OCI-LY1 (cell line): Measurements from ENCODE around the gene TMPRSS11E.
"Not testable (repeated sequence)": the region's sequence is repeated elsewhere in the genome, so short reads cannot be mapped to it uniquely, and the experiment has no call there.

ENCODE experiments used
- H2AFZ ChIP-seq: fragments of 200-600 bp; sonication (generic), shearing (Covaris generic); 2 replicates; pipeline ENCODE4 v1.6.0; 2014; ENCODE audit warnings: antibody characterized with exemption, mild to moderate bottlenecking, low read length
- H3F3A ChIP-seq: fragments of 200-600 bp; sonication (generic), shearing (Covaris generic); 2 replicates; pipeline ENCODE4 v1.6.0; 2014; ENCODE audit warnings: mild to moderate bottlenecking, antibody characterized with exemption, low read length, moderate library complexity; ENCODE audit not compliant: insufficient read depth
- H3K27ac ChIP-seq: fragments of 200-600 bp; sonication (generic); 2 replicates; pipeline ENCODE4 v1.5.1; 2014; ENCODE audit warnings: low read length, mixed run types, mild to moderate bottlenecking, low read depth; ENCODE audit not compliant: poor library complexity, severe bottlenecking
- H3K27me3 ChIP-seq: fragments of 200-600 bp; sonication (generic); 2 replicates; pipeline ENCODE4 v1.6.0; 2014; ENCODE audit warnings: antibody characterized with exemption, mild to moderate bottlenecking, low read length, moderate library complexity; ENCODE audit not compliant: insufficient read depth
- H3K36me3 ChIP-seq: fragments of 200-600 bp; sonication (generic); 2 replicates; pipeline ENCODE4 v1.6.1; 2014; ENCODE audit warnings: mild to moderate bottlenecking, antibody characterized with exemption, low read length, moderate library complexity, mixed read lengths; ENCODE audit not compliant: insufficient read depth
- H3K4me1 ChIP-seq: fragments of 200-600 bp; sonication (generic); 2 replicates; pipeline ENCODE4 v1.5.1; 2014; ENCODE audit warnings: mild to moderate bottlenecking, low read length, moderate library complexity; ENCODE audit not compliant: insufficient read depth, severe bottlenecking
- H3K4me2 ChIP-seq: fragments of 200-600 bp; sonication (generic), shearing (Covaris generic); 2 replicates; pipeline ENCODE4 v1.6.1; 2014; ENCODE audit warnings: low read length
- H3K4me3 ChIP-seq: fragments of 200-600 bp; sonication (generic); 2 replicates; pipeline ENCODE4 v1.5.1; 2014; ENCODE audit warnings: low read length, low read depth, mild to moderate bottlenecking, mixed read lengths; ENCODE audit not compliant: poor library complexity, severe bottlenecking
- H3K79me2 ChIP-seq: fragments of 200-600 bp; shearing (Covaris generic); 2 replicates; pipeline ENCODE4 v1.6.1; 2016; ENCODE audit warnings: mixed run types, low read length, mixed read lengths; ENCODE audit not compliant: insufficient read depth
- H3K9ac ChIP-seq: fragments of 200-600 bp; sonication (generic), shearing (Covaris generic); 2 replicates; pipeline ENCODE4 v1.6.1; 2014; ENCODE audit warnings: mild to moderate bottlenecking, low read length, mixed read lengths
- H3K9me2 ChIP-seq: fragments of 200-600 bp; sonication (generic), shearing (Covaris generic); 2 replicates; pipeline ENCODE4 v1.6.1; 2014; ENCODE audit warnings: low read depth, mild to moderate bottlenecking, low read length, mixed read lengths
- H3K9me3 ChIP-seq: fragments of 200-600 bp; shearing (Covaris generic); 2 replicates; pipeline ENCODE4 v1.6.1; 2014; ENCODE audit warnings: low read length, mixed read lengths
- H4K20me1 ChIP-seq: fragments of 200-600 bp; sonication (generic), shearing (Covaris generic); 2 replicates; pipeline ENCODE4 v1.6.0; 2016; ENCODE audit warnings: mild to moderate bottlenecking, low read length; ENCODE audit not compliant: insufficient read depth
- EZH2 ChIP-seq: fragments of 200-600 bp; sonication (generic), shearing (Covaris generic); IDR thresholded peaks from 2 replicates; pipeline ENCODE4 v1.8.0; 2017; ENCODE audit warnings: borderline replicate concordance, mixed run types, mild to moderate bottlenecking, antibody characterized with exemption, low read length, moderate library complexity, mixed read lengths
- TF ChIP-seq, protein P1 (sequence below): fragments of 200-600 bp; sonication (generic), shearing (Covaris generic); IDR thresholded peaks from 2 replicates; pipeline ENCODE4 v1.5.1; 2017; ENCODE audit warnings: mild to moderate bottlenecking, antibody characterized with exemption, low read length, moderate library complexity, mixed read lengths

Gene TMPRSS11E

GRCh38 chr4:68536375-68536774, 89.1 kb downstream of the TMPRSS11E start:
- Histone ChIP-seq H3K4me3 (no peak overlapping the region), H3K9ac (no peak overlapping the region), H3K9me2 (no peaks in the 10 kb centered on the region), H3K27me3 (no peaks in the 10 kb centered on the region), H3K36me3 (no peaks in the 10 kb centered on the region), H3K27ac (no peak overlapping the region), H2AFZ (no peak overlapping the region), H3F3A (no peaks in the 10 kb centered on the region), H3K4me1 (no peaks in the 10 kb centered on the region), H4K20me1 (no peaks in the 10 kb centered on the region), H3K79me2 (no peaks in the 10 kb centered on the region), H3K9me3 (no peaks in the 10 kb centered on the region), H3K4me2 (no peak overlapping the region)
- no peak for TF ChIP-seq EZH2
- TF ChIP-seq, protein P1, sequence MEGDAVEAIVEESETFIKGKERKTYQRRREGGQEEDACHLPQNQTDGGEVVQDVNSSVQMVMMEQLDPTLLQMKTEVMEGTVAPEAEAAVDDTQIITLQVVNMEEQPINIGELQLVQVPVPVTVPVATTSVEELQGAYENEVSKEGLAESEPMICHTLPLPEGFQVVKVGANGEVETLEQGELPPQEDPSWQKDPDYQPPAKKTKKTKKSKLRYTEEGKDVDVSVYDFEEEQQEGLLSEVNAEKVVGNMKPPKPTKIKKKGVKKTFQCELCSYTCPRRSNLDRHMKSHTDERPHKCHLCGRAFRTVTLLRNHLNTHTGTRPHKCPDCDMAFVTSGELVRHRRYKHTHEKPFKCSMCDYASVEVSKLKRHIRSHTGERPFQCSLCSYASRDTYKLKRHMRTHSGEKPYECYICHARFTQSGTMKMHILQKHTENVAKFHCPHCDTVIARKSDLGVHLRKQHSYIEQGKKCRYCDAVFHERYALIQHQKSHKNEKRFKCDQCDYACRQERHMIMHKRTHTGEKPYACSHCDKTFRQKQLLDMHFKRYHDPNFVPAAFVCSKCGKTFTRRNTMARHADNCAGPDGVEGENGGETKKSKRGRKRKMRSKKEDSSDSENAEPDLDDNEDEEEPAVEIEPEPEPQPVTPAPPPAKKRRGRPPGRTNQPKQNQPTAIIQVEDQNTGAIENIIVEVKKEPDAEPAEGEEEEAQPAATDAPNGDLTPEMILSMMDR, result no peak

- not testable (repeated sequence) for H3K4me1 ChIP-seq, H3K9me2 ChIP-seq, H3K9me3 ChIP-seq, H4K20me1 ChIP-seq, H3K9ac ChIP-seq, H2AFZ ChIP-seq, H3K27ac ChIP-seq, H3K4me3 ChIP-seq, H3F3A ChIP-seq, H3K27me3 ChIP-seq, H3K79me2 ChIP-seq, H3K36me3 ChIP-seq, H3K4me2 ChIP-seq
These were observed 95.5 kb downstream of the TMPRSS11E start for GRCh38 chr4:68542742-68543141.
